ENCODE measurements around the gene GHRHR.

Gene GHRHR

GRCh38 chr7:30929686-30930085 is 34.1 kb upstream of the GHRHR start:
- DNase-seq = no peak

GRCh38 chr7:30930621-30931020 is 33.1 kb upstream of the GHRHR start:
- no peak for DNase-seq

GRCh38 chr7:30931161-30931928 is 32.4 kb upstream of the GHRHR start:
- no peak for DNase-seq

GRCh38 chr7:30931929-30932540 is 31.7 kb upstream of the GHRHR start:
- DNase-seq = no peak

GRCh38 chr7:30932562-30932961 is 31.2 kb upstream of the GHRHR start:
- DNase-seq = no peak

- DNase-seq = no peak
Measured at GRCh38 chr7:30933124-30933974, 30.4 kb upstream of the GHRHR start.

GRCh38 chr7:30934225-30934624 is 29.5 kb upstream of the GHRHR start:
- DNase-seq = no peak

GRCh38 chr7:30934732-30935568 is 28.8 kb upstream of the GHRHR start:
- DNase-seq = no peak

DNA sequence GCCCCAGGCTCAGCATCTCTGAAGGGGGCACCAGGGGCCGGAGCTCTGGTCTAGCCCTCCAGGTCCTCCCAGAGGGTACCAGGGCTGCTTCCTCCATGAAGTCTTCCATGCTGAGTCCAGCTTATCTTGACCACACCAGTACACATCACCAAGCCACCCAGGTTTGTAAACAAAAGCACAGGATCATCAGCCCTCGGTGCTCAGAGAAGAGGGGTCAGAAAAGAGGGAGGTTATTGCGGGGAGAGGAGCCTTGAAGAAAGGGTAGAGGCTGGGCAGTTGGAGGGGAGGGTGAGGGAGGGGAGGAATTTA is 28.2 kb upstream of the GHRHR start:
- no peak for DNase-seq

GRCh38 chr7:30936650-30937245 is 27.0 kb upstream of the GHRHR start:
- DNase-seq = no peak

DNA sequence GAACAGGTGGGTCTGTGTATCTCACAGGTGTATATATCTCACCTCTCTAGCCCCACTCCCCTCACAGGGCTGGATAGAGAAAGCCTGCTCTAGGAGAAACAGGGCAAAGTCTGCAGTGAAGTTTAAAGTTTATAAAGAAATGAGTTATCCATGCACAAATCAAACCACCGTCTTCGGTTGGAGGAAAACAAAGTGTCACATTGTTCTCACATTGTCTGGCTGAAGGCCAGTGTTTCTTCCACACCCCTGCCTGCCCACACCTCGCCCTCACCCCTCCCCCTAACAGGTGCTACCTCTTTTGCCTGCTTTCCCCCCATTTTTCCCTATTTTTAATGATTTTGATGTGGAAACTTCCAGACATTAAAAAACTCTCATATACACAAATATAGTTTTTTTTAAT is 26.3 kb upstream of the GHRHR start:
- no peak for DNase-seq

- peak; percentile 77 for DNase-seq
Measured at GRCh38 chr7:30938435-30939316, 25.1 kb upstream of the GHRHR start.

DNA sequence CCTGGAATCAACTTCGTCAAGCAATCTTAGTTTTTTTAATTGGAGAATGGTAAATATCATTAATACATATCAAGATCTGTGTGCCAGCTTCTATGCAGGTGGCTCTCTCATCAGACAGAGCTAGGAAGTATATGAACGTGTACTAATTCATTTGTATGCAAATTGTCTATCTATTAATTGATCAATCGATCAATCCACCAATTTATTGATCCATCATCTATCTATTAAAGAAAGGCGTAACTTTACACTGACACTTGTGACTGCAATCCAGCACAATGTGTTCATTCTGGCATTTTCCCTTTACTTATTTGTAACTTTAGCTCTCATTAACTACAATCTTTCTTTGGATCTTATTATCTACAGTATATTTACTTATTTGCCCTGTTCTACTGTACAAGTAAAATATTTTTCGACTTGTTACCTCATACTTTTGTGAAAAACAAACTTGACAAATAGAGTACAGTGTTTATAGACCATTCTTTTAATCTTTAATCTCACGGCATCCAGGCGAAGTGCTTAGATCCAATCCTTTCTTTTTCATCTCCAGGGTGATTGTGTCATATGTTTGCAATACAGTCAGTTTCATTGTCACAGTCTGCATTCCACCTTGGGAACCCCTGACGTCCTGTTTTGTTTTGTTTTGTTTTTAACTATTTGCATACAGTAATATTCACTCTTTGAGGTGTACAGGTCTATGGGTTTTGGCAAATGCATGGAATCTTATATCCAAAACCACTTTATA is 22.0 kb upstream of the GHRHR start:
- no peak for DNase-seq

DNA sequence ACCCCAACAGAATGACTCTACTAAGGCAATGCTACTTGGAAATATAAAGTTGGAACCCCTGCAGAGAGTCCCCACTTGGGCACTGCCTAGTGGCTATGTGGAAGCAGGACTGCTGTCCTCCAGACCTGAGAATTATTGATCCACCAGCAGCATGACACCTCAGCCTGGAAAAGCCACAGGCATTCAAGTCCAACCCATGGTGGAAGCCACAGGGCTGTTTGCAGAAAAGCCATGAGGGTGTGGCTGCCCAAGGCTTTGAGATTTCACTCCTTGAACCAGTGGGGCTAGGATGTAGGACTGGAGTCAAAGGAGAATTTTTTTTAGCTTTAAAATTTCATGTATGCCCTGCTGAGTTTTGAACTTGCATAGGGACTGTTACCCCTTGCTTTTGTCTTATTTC is 13.6 kb upstream of the GHRHR start:
- DNase-seq = no peak

GRCh38 chr7:30954914-30955313 is 8.8 kb upstream of the GHRHR start:
- no peak for DNase-seq

GRCh38 chr7:30956704-30957103 is 7.0 kb upstream of the GHRHR start:
- DNase-seq = no peak

DNA sequence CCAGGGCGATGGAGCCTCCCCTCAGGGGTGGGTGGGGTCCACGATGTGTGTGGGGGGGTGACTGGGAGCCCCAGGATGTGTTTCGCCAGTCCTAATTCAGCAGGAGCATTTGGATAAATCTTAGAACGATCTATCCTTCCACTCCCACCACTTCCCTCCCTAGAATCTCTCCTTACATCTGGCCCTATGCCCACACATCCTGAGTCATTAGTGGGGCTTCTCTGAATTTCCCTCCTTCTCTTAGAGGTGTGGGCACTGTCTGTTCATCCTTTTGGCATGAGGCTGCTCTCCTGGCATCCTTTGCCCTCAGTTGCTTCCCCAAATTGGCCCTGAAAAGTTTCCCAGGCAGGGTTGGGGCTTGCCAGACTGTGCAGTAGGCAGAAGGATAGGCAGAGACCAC is 1.6 kb downstream of the GHRHR start:
- no peak for DNase-seq

- DNase-seq = no peak
Measured at GRCh38 chr7:30965883-30966282, 2.1 kb downstream of the GHRHR start.

DNA sequence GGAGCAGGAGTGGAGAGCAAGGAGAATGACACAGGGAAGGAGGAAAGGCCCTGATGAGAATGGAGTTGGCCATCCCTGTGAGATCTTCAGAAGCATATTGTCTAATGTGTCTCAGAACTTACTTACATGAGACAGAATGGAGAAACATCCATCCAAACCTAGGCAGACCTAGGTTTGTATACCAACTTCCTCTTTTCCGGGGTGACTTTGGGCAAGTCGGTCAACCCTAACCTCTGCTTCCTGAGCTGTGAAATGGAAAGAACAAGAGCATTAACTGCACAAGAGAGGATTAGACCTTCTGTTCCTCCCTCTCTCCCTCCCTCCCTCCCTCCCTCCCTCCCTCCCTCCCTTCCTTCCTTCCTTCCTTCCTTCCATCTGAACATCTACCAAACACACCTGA is 4.5 kb downstream of the GHRHR start:
- no peak for DNase-seq

DNA sequence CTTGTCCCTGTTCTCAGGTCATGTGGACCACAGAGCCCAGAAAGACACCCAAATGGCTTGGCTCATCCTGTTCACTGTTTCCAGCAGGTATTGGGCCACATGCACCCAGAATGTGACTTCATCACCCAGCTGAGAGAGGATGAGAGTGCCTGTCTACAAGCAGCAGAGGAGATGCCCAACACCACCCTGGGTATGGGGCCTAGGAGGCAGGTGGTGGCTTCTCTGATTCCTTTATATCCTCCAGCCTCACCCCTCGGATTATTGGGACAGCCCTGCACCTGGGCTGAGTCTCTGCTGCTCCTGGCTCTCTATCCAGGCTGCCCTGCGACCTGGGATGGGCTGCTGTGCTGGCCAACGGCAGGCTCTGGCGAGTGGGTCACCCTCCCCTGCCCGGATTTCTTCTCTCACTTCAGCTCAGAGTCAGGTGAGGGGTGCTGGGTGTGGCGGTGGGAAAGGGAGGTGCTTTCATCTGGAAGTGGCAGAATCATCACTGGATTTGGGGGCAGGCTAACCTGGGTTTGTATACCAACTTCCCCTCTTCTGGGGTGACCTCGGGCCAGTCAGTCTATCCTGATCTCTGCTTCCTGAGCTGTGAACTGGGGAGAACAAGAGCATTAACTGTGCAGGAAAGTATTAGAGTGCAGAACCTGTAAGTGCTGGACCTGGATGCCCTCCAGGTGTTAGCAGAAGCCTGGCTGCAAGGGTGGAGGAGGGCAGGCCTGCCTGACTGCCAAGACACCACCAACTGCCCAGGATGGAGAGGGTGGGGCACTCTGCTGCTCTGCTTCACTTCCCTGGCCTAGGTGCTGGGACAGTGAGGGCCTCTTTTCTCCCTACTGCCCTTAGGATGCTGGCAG is 5.2 kb downstream of the GHRHR start:
- no peak for DNase-seq

All from activated CD4-positive, alpha-beta T cell treated with anti-CD3 and anti-CD28 coated beads, Interleukin-10, Interleukin-2, amounts not matched to agents 100 ng/mL and 50 ng/mL, durations not matched to agents 16 hours and 8 hours (primary cell).